Fibroblast of villous mesenchyme (primary cell): ENCODE measurements around the gene EIF3A. TPM values are rescaled to one million over a fixed set of nuclear protein-coding genes. Genes with fewer than 3 reads are reported as not detected.
A peak's percentile ranks its signal among the peaks of the same experiment; 100 is the strongest.

Source experiments
- DNase-seq: peaks from one replicate; pipeline ENCODE4 v3.0.0-alpha.2; 2010; ENCODE audit warnings: low read depth
- H3K4me3 ChIP-seq: 2 replicates; pipeline ENCODE4 v1.5.1; 2011; ENCODE audit warnings: low read depth, mild to moderate bottlenecking, low read length
- total RNA-seq: library from RNA; depleted of rRNA; stranded (reverse); fragments of >200 nt; gene quantifications from 2 replicates; pipeline ENCODE4 v1.2.3, GENCODE V29; 2012
- TF ChIP-seq, protein P1 (sequence below): IDR thresholded peaks from 2 replicates; pipeline ENCODE4 v1.5.1; 2012; ENCODE audit warnings: low read depth, mild to moderate bottlenecking, low read length; ENCODE audit not compliant: insufficient read depth

EIF3A gene
- total RNA-seq, 1 donor, result 119 TPM

DNA sequence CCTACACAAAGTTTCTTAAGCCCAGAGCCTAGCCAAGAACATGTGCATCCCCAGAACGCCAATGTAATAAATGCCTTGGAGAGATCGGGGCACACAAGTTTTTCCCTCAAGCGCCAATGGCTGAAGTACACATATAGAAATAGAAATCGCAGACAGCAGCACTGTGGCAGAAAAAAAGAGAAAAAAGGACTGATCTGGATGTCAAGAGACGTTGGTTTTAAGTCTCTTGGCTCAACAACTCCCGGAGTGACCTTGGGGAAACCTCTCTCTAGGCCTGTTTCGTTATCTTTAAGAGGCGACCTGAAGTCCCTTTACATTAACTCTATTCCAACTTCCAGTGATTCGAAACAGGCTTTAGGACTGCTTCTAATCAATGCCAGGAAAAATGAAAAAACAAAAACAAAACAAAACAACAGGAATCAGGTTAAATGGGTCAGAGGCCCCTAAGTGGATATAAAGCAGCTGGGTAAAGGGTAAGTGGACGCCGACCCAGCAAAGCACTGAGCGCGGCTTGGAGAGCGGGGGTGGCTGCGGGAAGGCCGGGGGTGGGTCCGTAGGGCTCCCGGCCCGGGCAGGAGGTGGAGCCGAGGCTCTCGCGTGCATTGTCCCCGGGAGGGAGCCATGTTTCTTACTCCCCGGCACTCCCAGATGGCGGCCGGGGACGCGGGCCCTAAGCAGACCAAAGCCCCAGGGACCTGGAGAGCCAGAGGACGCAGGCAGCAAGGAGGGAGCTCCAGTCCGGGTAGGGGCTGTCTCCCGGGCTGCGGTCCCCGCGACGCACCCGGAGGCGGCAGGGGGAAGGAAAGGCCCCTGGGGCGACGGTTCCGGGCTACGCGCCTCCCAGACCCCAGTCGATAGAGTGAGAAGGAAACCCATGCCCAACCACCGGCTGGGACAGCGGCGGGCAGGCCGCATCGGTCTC lies 757 bp downstream of the EIF3A start:
- H3K4me3 ChIP-seq, result peak overlapping the region; percentile 96
- peak; percentile 83 for DNase-seq
- TF ChIP-seq, protein P1, sequence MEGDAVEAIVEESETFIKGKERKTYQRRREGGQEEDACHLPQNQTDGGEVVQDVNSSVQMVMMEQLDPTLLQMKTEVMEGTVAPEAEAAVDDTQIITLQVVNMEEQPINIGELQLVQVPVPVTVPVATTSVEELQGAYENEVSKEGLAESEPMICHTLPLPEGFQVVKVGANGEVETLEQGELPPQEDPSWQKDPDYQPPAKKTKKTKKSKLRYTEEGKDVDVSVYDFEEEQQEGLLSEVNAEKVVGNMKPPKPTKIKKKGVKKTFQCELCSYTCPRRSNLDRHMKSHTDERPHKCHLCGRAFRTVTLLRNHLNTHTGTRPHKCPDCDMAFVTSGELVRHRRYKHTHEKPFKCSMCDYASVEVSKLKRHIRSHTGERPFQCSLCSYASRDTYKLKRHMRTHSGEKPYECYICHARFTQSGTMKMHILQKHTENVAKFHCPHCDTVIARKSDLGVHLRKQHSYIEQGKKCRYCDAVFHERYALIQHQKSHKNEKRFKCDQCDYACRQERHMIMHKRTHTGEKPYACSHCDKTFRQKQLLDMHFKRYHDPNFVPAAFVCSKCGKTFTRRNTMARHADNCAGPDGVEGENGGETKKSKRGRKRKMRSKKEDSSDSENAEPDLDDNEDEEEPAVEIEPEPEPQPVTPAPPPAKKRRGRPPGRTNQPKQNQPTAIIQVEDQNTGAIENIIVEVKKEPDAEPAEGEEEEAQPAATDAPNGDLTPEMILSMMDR, result no peak

GRCh38 chr10:119078422-119079179 lies 2.0 kb downstream of the EIF3A start:
- TF ChIP-seq, protein P1, result no peak
- no peak for DNase-seq
- H3K4me3 ChIP-seq, result peak overlapping the region; percentile 96

- no peak for DNase-seq
- TF ChIP-seq, protein P1, result no peak
- no peak overlapping the region for H3K4me3 ChIP-seq
Measured at GRCh38 chr10:119073584-119073983, 7.0 kb downstream of the EIF3A start.

DNA sequence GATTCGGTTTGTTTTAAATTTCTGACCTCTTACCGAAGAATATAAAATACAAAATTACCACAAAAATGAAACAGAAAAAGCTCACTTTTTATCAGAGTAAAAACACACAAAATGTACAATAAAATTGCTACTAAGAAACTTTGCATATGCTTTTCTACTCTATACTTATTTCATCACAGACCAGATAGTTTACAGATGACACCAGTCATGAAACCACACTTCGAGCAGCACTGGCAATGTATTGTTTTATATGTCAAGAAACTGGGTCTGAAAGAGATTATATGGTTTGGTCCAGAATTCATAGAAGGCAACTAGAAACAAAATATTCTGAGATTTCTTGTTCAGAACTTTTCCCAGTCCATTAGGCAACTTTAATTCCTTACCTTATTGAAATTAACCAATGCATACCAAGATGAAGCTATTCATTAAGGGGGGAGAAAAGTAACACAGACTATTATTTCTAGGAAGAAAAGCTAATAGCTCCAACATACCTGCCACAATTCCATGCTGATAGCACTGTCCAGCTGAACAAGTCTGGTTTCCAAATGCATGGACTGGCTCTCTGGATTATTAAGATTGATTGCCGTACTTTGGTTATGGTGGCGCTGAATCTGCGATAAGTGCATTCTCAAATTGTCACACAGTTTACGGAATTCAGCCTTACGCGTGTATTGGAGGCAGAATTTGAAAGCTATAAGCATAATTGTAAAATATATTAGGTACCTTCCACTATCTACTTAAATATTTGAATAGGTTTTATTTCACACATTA lies 10.0 kb downstream of the EIF3A start:
- DNase-seq, result no peak
- TF ChIP-seq, protein P1, result no peak
- H3K4me3 ChIP-seq, result no peak overlapping the region

DNA sequence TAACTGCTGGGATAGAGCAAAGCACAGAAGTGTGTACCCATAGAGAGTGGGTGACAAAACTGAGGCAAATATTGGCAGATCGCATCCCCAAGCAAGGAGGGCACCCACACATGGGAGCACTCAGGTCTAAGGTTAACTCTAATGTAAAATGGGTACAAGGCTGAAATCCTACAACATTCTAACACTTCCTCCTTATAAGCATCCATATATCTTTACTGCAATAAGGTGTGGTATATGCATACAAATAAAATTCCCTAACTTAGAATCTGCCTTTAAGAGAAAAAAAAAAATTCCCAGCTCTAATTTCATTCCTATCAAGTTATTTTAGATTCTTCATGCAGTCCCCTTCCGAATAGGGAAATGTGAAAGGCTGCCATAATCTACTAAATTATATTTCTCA lies 18.7 kb downstream of the EIF3A start:
- TF ChIP-seq, protein P1, result no peak
- H3K4me3 ChIP-seq, result no peak overlapping the region
- no peak for DNase-seq

- no peak for DNase-seq
- H3K4me3 ChIP-seq, result no peak overlapping the region
- TF ChIP-seq, protein P1, result no peak
Measured at GRCh38 chr10:119061352-119061751, 19.3 kb downstream of the EIF3A start.
